SK-N-SH (cell line): ENCODE data around the gene CCDC152.
"Not testable (repeated sequence)": the region's sequence is repeated elsewhere in the genome, so short reads cannot be mapped to it uniquely, and the experiment has no call there.

Experiments
- CTCF ChIP-seq: fragments of 200-600 bp; sonication (generic); IDR thresholded peaks from 2 replicates; pipeline ENCODE4 v1.6.1; 2017; ENCODE audit warnings: antibody characterized with exemption, mild to moderate bottlenecking, moderate library complexity
- EP300 ChIP-seq, 2 experiments: IDR thresholded peaks; 2 replicates each; pipeline versions ENCODE4 v1.4.0 to v1.6.1; 2012; ENCODE audit warnings: borderline replicate concordance in 1 of 2, low read depth in 1 of 2, low read length in 1 of 2
- FOXM1 ChIP-seq: IDR thresholded peaks from 2 replicates; pipeline ENCODE4 v1.4.0; 2012; ENCODE audit warnings: low read depth, mild to moderate bottlenecking
- JUND ChIP-seq: IDR thresholded peaks from 2 replicates; pipeline ENCODE4 v1.4.0; 2012
- MAX ChIP-seq: IDR thresholded peaks from 2 replicates; pipeline ENCODE4 v1.4.0; 2012; ENCODE audit warnings: low read depth
- MXI1 ChIP-seq: IDR thresholded peaks from 2 replicates; pipeline ENCODE4 v1.6.1; 2012; ENCODE audit warnings: mild to moderate bottlenecking, low read depth, low read length, improper control_type of control experiment
- NRF1 ChIP-seq: IDR thresholded peaks from 2 replicates; pipeline ENCODE4 v1.6.1; 2012; ENCODE audit warnings: low read depth, mild to moderate bottlenecking, low read length
- POLR2AphosphoS5 ChIP-seq: IDR thresholded peaks from 2 replicates; pipeline ENCODE4 v1.6.1; 2012; ENCODE audit warnings: low read depth, low read length
- REST ChIP-seq: IDR thresholded peaks from 2 replicates; pipeline ENCODE4 v1.6.1; 2012; ENCODE audit warnings: mild to moderate bottlenecking, low read depth, low read length, moderate library complexity
- RXRA ChIP-seq: IDR thresholded peaks from 2 replicates; pipeline ENCODE4 v1.4.0; 2012; ENCODE audit warnings: low read depth, mild to moderate bottlenecking, borderline replicate concordance
- USF2 ChIP-seq: fragments of 150-350 bp; IDR thresholded peaks from 2 replicates; pipeline ENCODE4 v1.6.1; 2017; ENCODE audit warnings: antibody characterized with exemption, low read length, low read depth, borderline replicate concordance
- YY1 ChIP-seq: IDR thresholded peaks from 2 replicates; pipeline ENCODE4 v1.4.0; 2012; ENCODE audit warnings: low read depth, mild to moderate bottlenecking

GRCh38 chr5:42844408-42844807 is 87.8 kb downstream of the CCDC152 start:
- TF ChIP-seq POLR2AphosphoS5; CTCF; REST; YY1; EP300 (IDR thresholded peaks at IDR 0.05; ENCODE audit: borderline replicate concordance in 1 of 2, low read depth in 1 of 2, low read length in 1 of 2); FOXM1; USF2; MAX; MXI1; JUND; RXRA; NRF1: not testable (repeated sequence)
